Smooth muscle cell (in vitro differentiated cells): ENCODE measurements around the gene FAT2. TPM values are rescaled to one million over a fixed set of nuclear protein-coding genes. Genes with fewer than 3 reads are reported as not detected.

Experiments
- DNase-seq: peaks from one replicate; lab custom pipeline; 2025; ENCODE audit not compliant: unreplicated experiment; lab: John Stamatoyannopoulos, UW
- H2AFZ ChIP-seq: fragments of 200-600 bp; sonication (generic); 2 replicates; pipeline ENCODE4 v1.6.0; 2016; ENCODE audit warnings: antibody characterized with exemption, low read depth, mild to moderate bottlenecking
- H3F3A ChIP-seq: fragments of 200-600 bp; sonication (generic); 2 replicates; pipeline ENCODE4 v1.6.0; 2017; ENCODE audit warnings: antibody characterized with exemption, low read depth
- H3K27ac ChIP-seq: fragments of 200-600 bp; sonication (generic); 2 replicates; pipeline ENCODE4 v1.5.1; 2016; ENCODE audit warnings: low read depth, mild to moderate bottlenecking
- H3K27me3 ChIP-seq: fragments of 200-600 bp; sonication (generic); 2 replicates; pipeline ENCODE4 v1.6.1; 2016; ENCODE audit warnings: low read depth, mild to moderate bottlenecking
- H3K36me3 ChIP-seq: fragments of 200-600 bp; sonication (generic); 2 replicates; pipeline ENCODE4 v1.5.1; 2016; ENCODE audit warnings: low read depth
- H3K4me1 ChIP-seq: fragments of 200-600 bp; sonication (generic); 2 replicates; pipeline ENCODE4 v1.5.1; 2016; ENCODE audit warnings: low read depth
- H3K4me2 ChIP-seq: fragments of 200-600 bp; sonication (generic); 2 replicates; pipeline ENCODE4 v1.6.0; 2016; ENCODE audit warnings: mild to moderate bottlenecking
- H3K4me3 ChIP-seq: fragments of 200-600 bp; sonication (generic); 2 replicates; pipeline ENCODE4 v1.5.1; 2016; ENCODE audit warnings: mild to moderate bottlenecking
- H3K79me2 ChIP-seq: fragments of 200-600 bp; sonication (generic); 2 replicates; pipeline ENCODE4 v1.6.0; 2016; ENCODE audit warnings: low read depth, mild to moderate bottlenecking
- H3K9ac ChIP-seq: fragments of 200-600 bp; sonication (generic); 2 replicates; pipeline ENCODE4 v1.6.0; 2016; ENCODE audit warnings: low read depth
- H3K9me3 ChIP-seq: fragments of 200-600 bp; sonication (generic); replicated peaks from 2 replicates; pipeline ENCODE4 v1.5.1; 2016; ENCODE audit warnings: low read depth
- H4K20me1 ChIP-seq: fragments of 200-600 bp; sonication (generic); 2 replicates; pipeline ENCODE4 v1.6.0; 2016; ENCODE audit warnings: low read depth
- WGBS: methylation state at CpG from one replicate; pipeline ENCODE4 v1.1.7; 2016; ENCODE audit warnings: low lambda C conversion rate; 5-methylcytosine and 5-hydroxymethylcytosine counted together
- polyA plus RNA-seq: library from polyadenylated mRNA; unstranded; fragments of >200 nt; fragmentation: Nextera tagmentation; extraction: Ambion mirVana; gene quantifications from 2 replicates; pipeline ENCODE4 v1.2.1, GENCODE V29; 2016
- total RNA-seq: library from RNA; depleted of rRNA; stranded (reverse); fragments of >200 nt; gene quantifications from 2 replicates; pipeline ENCODE4 v1.2.3, GENCODE V29; 2014
- TF ChIP-seq, protein P1 (sequence below): fragments of 200-600 bp; sonication (generic); IDR thresholded peaks from 2 replicates; pipeline ENCODE4 v1.5.1; 2017; ENCODE audit warnings: borderline replicate concordance, mild to moderate bottlenecking, antibody characterized with exemption; ENCODE audit not compliant: insufficient read depth, poor library complexity, severe bottlenecking

FAT2 gene
- total and polyA plus RNA-seq, 2 experiments from 2014 or later: 0.65 to 10.1 TPM

DNA sequence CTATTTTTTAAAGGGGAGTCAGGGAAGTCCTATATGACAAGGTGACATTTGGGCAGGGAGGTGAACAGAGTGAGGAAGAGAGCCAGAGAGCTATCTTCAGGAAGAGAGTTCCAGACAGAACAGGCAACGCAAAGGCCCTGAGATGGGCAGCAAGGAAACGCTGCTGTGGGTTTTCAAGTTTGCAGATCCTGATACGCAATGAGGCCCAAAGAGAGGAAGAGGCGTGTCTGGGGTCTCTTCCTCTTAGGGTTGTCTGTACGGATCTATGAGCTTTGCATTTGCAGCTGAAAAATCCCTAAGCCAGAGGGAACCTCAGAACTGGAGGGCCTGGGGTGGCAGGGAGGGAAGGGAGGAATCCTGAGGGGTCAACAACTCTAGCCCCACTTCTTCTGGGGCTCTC is 13.6 kb downstream of the FAT2 start:
- Histone ChIP-seq H3K9ac (no peak overlapping the region), H3K27ac (no peak overlapping the region), H3K4me1 (no peaks in the 10 kb centered on the region)

DNA sequence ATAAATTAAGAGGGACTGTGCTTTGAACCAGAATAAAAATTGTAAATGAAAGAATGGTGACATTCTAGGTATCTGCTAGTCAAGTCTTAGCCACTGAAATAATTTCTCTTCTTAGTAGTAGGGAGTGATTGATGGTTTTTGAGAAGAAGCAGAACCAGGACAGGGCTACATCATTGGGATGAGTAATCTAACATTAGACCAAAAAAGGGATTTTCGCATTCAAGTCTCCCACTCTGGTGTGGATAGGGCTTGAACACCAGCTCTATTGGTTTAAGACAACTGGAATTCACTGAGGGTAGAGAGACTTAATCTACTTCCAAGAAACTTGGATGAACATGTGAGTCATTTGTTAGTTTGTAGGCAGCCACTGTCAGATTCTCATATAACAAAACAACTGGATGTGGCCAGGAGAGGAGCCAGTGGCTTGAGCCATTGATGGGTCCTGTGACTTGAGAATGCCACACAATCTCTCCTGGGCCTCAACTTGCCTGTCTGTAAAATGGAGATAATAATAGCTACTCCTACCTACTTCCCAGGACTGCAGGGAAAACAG is 16.6 kb downstream of the FAT2 start:
- no peak for DNase-seq
- Histone ChIP-seq H2AFZ (no peak overlapping the region), H3K36me3 (no peaks in the 10 kb centered on the region), H3K27me3 (no peaks in the 10 kb centered on the region), H3K79me2 (no peaks in the 10 kb centered on the region), H3K9me3 (no peaks in the 10 kb centered on the region), H3K9ac (no peak overlapping the region), H4K20me1 (no peaks in the 10 kb centered on the region), H3F3A (no peaks in the 10 kb centered on the region), H3K4me1 (no peaks in the 10 kb centered on the region), H3K27ac (peak overlapping the region; percentile 30), H3K4me3 (no peak overlapping the region), H3K4me2 (no peak overlapping the region)
- TF ChIP-seq, protein P1, sequence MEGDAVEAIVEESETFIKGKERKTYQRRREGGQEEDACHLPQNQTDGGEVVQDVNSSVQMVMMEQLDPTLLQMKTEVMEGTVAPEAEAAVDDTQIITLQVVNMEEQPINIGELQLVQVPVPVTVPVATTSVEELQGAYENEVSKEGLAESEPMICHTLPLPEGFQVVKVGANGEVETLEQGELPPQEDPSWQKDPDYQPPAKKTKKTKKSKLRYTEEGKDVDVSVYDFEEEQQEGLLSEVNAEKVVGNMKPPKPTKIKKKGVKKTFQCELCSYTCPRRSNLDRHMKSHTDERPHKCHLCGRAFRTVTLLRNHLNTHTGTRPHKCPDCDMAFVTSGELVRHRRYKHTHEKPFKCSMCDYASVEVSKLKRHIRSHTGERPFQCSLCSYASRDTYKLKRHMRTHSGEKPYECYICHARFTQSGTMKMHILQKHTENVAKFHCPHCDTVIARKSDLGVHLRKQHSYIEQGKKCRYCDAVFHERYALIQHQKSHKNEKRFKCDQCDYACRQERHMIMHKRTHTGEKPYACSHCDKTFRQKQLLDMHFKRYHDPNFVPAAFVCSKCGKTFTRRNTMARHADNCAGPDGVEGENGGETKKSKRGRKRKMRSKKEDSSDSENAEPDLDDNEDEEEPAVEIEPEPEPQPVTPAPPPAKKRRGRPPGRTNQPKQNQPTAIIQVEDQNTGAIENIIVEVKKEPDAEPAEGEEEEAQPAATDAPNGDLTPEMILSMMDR: no peak
- WGBS: 57% methylated on average over 1 of the region's 1 CpG

More for the DNA sequence above, 13.6 kb downstream of the FAT2 start:
- Histone ChIP-seq H3K9me3 (no peaks in the 10 kb centered on the region), H3K36me3 (no peaks in the 10 kb centered on the region), H3K79me2 (no peaks in the 10 kb centered on the region), H2AFZ (no peak overlapping the region), H3F3A (no peaks in the 10 kb centered on the region), H3K4me2 (no peak overlapping the region), H3K27me3 (peaks cover 20% of the 10 kb centered on the region), H4K20me1 (no peaks in the 10 kb centered on the region), H3K4me3 (no peak overlapping the region)
- no peak for DNase-seq
- 89% methylated on average over 5 of the region's 5 CpGs for WGBS
- TF ChIP-seq, protein P1: no peak

DNA sequence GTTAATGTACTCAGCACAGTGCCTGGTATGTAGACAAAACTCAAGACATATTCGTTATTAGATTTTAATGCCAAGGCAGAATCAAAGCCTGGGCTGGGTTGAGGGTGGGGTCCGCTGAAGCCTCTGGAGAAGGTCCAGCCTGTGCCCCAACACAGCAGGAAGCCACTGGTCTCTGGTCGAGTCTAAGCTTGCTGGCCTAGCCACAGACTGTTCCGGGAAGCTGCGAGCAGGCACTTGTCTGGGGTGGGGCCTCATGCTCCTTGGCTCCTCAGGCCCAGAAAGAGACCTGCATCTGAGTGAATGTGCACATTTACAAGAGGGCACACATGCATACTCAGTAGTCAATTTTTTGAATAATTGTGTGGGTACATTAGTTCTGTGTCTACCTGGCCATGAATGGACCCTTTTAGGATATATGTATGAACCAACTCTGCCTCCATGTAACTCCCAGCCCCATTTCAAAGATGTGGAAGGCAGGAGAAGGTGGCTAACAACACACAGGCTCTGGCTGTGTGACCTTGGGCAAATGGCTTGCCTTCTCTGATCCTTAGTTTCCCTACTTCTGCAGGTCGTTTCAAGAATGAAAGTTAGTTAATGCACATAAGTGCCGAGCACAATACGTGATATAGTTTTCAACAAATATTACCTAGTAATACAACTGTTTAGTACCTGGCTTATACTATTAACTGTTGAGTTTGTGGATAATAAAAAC is 18.3 kb downstream of the FAT2 start:
- no peaks in the 10 kb centered on the region for H3K79me2 ChIP-seq
- H4K20me1 ChIP-seq: no peaks in the 10 kb centered on the region
- 88% methylated on average over 8 of the region's 8 CpGs for WGBS
- H3F3A ChIP-seq: no peaks in the 10 kb centered on the region
- no peaks in the 10 kb centered on the region for H3K27me3 ChIP-seq
- no peak overlapping the region for H3K9ac ChIP-seq
- TF ChIP-seq, protein P1: no peak
- no peaks in the 10 kb centered on the region for H3K9me3 ChIP-seq
- H3K4me1 ChIP-seq: no peaks in the 10 kb centered on the region
- H3K4me3 ChIP-seq: no peak overlapping the region
- H3K4me2 ChIP-seq: no peak overlapping the region
- DNase-seq: no peak
- H3K36me3 ChIP-seq: no peaks in the 10 kb centered on the region
- peak overlapping the region; percentile 51 for H3K27ac ChIP-seq
- no peak overlapping the region for H2AFZ ChIP-seq
